ACHN (cell line): ENCODE data around the gene EMB.
"Not testable (repeated sequence)": the region's sequence is repeated elsewhere in the genome, so short reads cannot be mapped to it uniquely, and the experiment has no call there.

Experiments used
- DNase-seq: peaks from one replicate; pipeline ENCODE4 v3.0.0-alpha.2; 2015
- in situ Hi-C: cut with HindIII; loops from 2 replicates; pipeline ENCODE4 v1.10.0; 2017; ENCODE audit warnings: low sequenced_read_pairs, low pct_ligation_motif_present, low pct_unique_long_range_greater_than_20kb

EMB gene

GRCh38 chr5:50440651-50441492 is at the start of gene EMB:
Gene EMB (minus strand): TSS chr5:50441288. CDS start chr5:50441151, 137 bp downstream.
- in situ Hi-C loops = no loop called here

GRCh38 chr5:50489491-50489890 is 48.4 kb upstream of the EMB start:
- in situ Hi-C loops, DNase-seq: not testable (repeated sequence)

More at GRCh38 chr5:50440651-50441492, at the start of gene EMB:
- DNase-seq = peak; percentile 12

GRCh38 chr5:50478790-50479189 is 37.7 kb upstream of the EMB start:
- in situ Hi-C loops, DNase-seq: not testable (repeated sequence)

- in situ Hi-C loops = no loop called here
- no peak for DNase-seq
These were observed 35.5 kb upstream of the EMB start for GRCh38 chr5:50476549-50476948.

- DNase-seq, in situ Hi-C loops: not testable (repeated sequence)
These were observed 23.9 kb upstream of the EMB start for GRCh38 chr5:50465015-50465414.

GRCh38 chr5:50463726-50464125 is 22.6 kb upstream of the EMB start:
- in situ Hi-C loops = no loop called here
- no peak for DNase-seq

GRCh38 chr5:50463047-50463446 is 22.0 kb upstream of the EMB start:
- DNase-seq = no peak
- in situ Hi-C loops = no loop called here

GRCh38 chr5:50462579-50462978 is 21.5 kb upstream of the EMB start:
- DNase-seq, in situ Hi-C loops: not testable (repeated sequence)

- in situ Hi-C loops, DNase-seq: not testable (repeated sequence)
These were observed 17.3 kb upstream of the EMB start for GRCh38 chr5:50458372-50458771.

GRCh38 chr5:50449241-50449640 is 8.2 kb upstream of the EMB start:
- DNase-seq, in situ Hi-C loops: not testable (repeated sequence)

GRCh38 chr5:50447941-50448340 is 6.9 kb upstream of the EMB start:
- DNase-seq = no peak
- in situ Hi-C loops = no loop called here

GRCh38 chr5:50447228-50447627 is 6.1 kb upstream of the EMB start:
- in situ Hi-C loops = no loop called here
- DNase-seq = no peak

- DNase-seq = no peak
These were observed 4.3 kb upstream of the EMB start for GRCh38 chr5:50445296-50445949.

GRCh38 chr5:50442559-50443539 is 1.8 kb upstream of the EMB start:
- DNase-seq, in situ Hi-C loops: not testable (repeated sequence)

More at GRCh38 chr5:50445296-50445949, 4.3 kb upstream of the EMB start:
- in situ Hi-C loops = no loop called here

GRCh38 chr5:50441493-50441955 is 436 bp upstream of the EMB start:
- in situ Hi-C loops = no loop called here

GRCh38 chr5:50439221-50439620 is 1.9 kb downstream of the EMB start:
- in situ Hi-C loops = no loop called here
- no peak for DNase-seq

More at GRCh38 chr5:50441493-50441955, 436 bp upstream of the EMB start:
- no peak for DNase-seq

- DNase-seq, in situ Hi-C loops: not testable (repeated sequence)
These were observed 3.0 kb downstream of the EMB start for GRCh38 chr5:50438060-50438459.

GRCh38 chr5:50435168-50435567 is 5.9 kb downstream of the EMB start:
- DNase-seq = no peak
- in situ Hi-C loops = no loop called here
